Trophoblast cell (in vitro differentiated cells and primary cell): ENCODE results near the gene ITGB5.

Experiments
- DNase-seq, 2 donors: peaks; one replicate each; pipeline ENCODE4 v3.0.0-alpha.2; 2016
- H2AFZ ChIP-seq: 2 replicates; pipeline ENCODE4 v1.6.1; 2013; ENCODE audit warnings: low read length, moderate library complexity, mild to moderate bottlenecking; ENCODE audit not compliant: insufficient read depth, poor library complexity
- H2AK5ac ChIP-seq: 2 replicates; pipeline ENCODE4 v1.6.1; 2013; ENCODE audit warnings: mild to moderate bottlenecking, low read length
- H2BK120ac ChIP-seq: 2 replicates; pipeline ENCODE4 v1.6.1; 2013; ENCODE audit warnings: low read length, mild to moderate bottlenecking, moderate library complexity; ENCODE audit not compliant: insufficient read depth, poor library complexity
- H2BK12ac ChIP-seq: 2 replicates; pipeline ENCODE4 v1.6.1; 2013; ENCODE audit warnings: mild to moderate bottlenecking, low read length, moderate library complexity
- H2BK5ac ChIP-seq: 2 replicates; pipeline ENCODE4 v1.6.1; 2013; ENCODE audit warnings: low read length, low read depth, moderate library complexity, mild to moderate bottlenecking; ENCODE audit not compliant: poor library complexity
- H3K14ac ChIP-seq: 2 replicates; pipeline ENCODE4 v1.6.1; 2013; ENCODE audit warnings: mild to moderate bottlenecking, low read length
- H3K18ac ChIP-seq: 2 replicates; pipeline ENCODE4 v1.6.1; 2013; ENCODE audit warnings: mild to moderate bottlenecking, low read length
- H3K23ac ChIP-seq: 2 replicates; pipeline ENCODE4 v1.6.1; 2013; ENCODE audit warnings: low read length
- H3K27ac ChIP-seq: 2 replicates; pipeline ENCODE4 v1.5.1; 2013; ENCODE audit warnings: low read depth, mild to moderate bottlenecking, inconsistent platforms, low read length, moderate library complexity
- H3K27me3 ChIP-seq: 2 replicates; pipeline ENCODE4 v1.6.1; 2013; ENCODE audit warnings: inconsistent platforms, mild to moderate bottlenecking, low read length, moderate library complexity; ENCODE audit not compliant: insufficient read depth
- H3K36me3 ChIP-seq, 2 experiments: 1 replicate in 1 of 2; 2 replicates in 1 of 2; pipeline ENCODE4 v1.6.1; 2013; ENCODE audit warnings: low read length in 2 of 2, mild to moderate bottlenecking in 2 of 2, moderate library complexity in 1 of 2; ENCODE audit not compliant: insufficient read depth in 2 of 2, control insufficient read depth in 1 of 2
- H3K4ac ChIP-seq: 2 replicates; pipeline ENCODE4 v1.6.1; 2013; ENCODE audit warnings: low read depth, mild to moderate bottlenecking, low read length, moderate library complexity
- H3K4me1 ChIP-seq, 2 experiments: 1 replicate in 1 of 2; 2 replicates in 1 of 2; pipeline ENCODE4 v1.6.1; 2013; ENCODE audit warnings: low read length in 2 of 2, mild to moderate bottlenecking in 2 of 2, moderate library complexity in 1 of 2; ENCODE audit not compliant: insufficient read depth in 2 of 2, control insufficient read depth in 1 of 2
- H3K4me2 ChIP-seq: 2 replicates; pipeline ENCODE4 v1.6.1; 2013; ENCODE audit warnings: inconsistent platforms, mild to moderate bottlenecking, low read length, moderate library complexity
- H3K4me3 ChIP-seq: 2 replicates; pipeline ENCODE4 v1.5.1; 2013; ENCODE audit warnings: mild to moderate bottlenecking, low read depth, low read length, inconsistent platforms
- H3K79me1 ChIP-seq: one replicate; pipeline ENCODE4 v1.6.1; 2013; ENCODE audit warnings: low read length
- H3K79me2 ChIP-seq: 2 replicates; pipeline ENCODE4 v1.6.1; 2013; ENCODE audit warnings: low read length, mild to moderate bottlenecking; ENCODE audit not compliant: control insufficient read depth, insufficient read depth, poor library complexity
- H3K9ac ChIP-seq: 2 replicates; pipeline ENCODE4 v1.6.1; 2013; ENCODE audit warnings: mild to moderate bottlenecking, low read length
- H3K9me3 ChIP-seq: 2 replicates; pipeline ENCODE4 v1.6.1; 2013; ENCODE audit warnings: low read depth, mild to moderate bottlenecking, control low read depth, inconsistent platforms, low read length; ENCODE audit not compliant: insufficient read depth
- H4K12ac ChIP-seq: 2 replicates; pipeline ENCODE4 v1.6.1; 2013; ENCODE audit warnings: low read depth, mild to moderate bottlenecking, low read length, moderate library complexity
- H4K8ac ChIP-seq: 2 replicates; pipeline ENCODE4 v1.6.1; 2013; ENCODE audit warnings: low read depth, mild to moderate bottlenecking, low read length, moderate library complexity
- H4K91ac ChIP-seq: one replicate; pipeline ENCODE4 v1.6.1; 2013; ENCODE audit warnings: low read depth, mild to moderate bottlenecking, low read length, moderate library complexity
- WGBS: extraction: QIAGEN DNeasy Blood & Tissue Kit; methylation state at CpG from one replicate; pipeline ENCODE4 v1.1.7; 2013; ENCODE audit warnings: missing lambda C conversion rate; ENCODE audit not compliant: insufficient read length, insufficient coverage; ENCODE audit errors: extremely low coverage; 5-methylcytosine and 5-hydroxymethylcytosine counted together

ITGB5 gene

DNA sequence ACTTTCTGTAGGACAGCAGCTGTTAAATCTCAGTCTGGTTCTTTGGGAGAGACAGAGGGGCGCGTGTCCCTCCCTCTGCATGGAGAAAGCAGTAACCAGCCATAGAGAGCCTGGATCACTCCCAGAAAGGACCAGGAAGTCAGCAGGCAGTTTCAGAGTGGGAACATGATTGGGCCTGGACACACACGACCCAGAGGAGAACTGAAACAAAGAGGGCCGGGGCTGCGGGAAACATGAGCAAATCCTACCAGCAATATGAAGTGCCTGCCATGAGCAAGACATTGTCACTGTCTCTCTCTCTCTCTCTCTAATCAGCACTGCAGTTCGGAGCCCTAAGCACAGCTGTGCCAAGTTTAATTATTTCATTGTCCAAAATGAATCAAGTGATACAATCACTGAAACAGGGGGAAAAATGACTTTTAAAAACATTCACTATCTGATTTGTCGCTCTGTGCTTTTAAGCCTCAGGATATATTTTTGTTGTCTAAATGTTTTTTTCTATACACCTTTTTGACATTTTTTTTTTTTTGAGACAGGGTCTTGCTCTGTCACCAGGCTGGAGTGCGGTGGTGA lies 29.8 kb upstream of the ITGB5 start:
- peaks cover 2 to 7% of the 10 kb centered on the region in 2 experiments for H3K4me1 ChIP-seq
- H3K9ac ChIP-seq, result no peak overlapping the region
- H3K79me2 ChIP-seq, result no peaks in the 10 kb centered on the region
- H3K18ac ChIP-seq, result no peak overlapping the region
- H3K4ac ChIP-seq, result no peak overlapping the region
- no peak overlapping the region for H4K12ac ChIP-seq
- H3K4me2 ChIP-seq, result no peak overlapping the region
- H3K4me3 ChIP-seq, result no peak overlapping the region
- no peaks in the 10 kb centered on the region for H3K79me1 ChIP-seq
- DNase-seq, result no peak
- no peaks in the 10 kb centered on the region for H3K36me3 ChIP-seq
- no peak overlapping the region for H2AK5ac ChIP-seq
- WGBS, result no CpG with 5 or more reads among the region's 8 CpGs
- no peak overlapping the region for H2BK120ac ChIP-seq
- H2BK5ac ChIP-seq, result no peak overlapping the region
- no peak overlapping the region for H3K23ac ChIP-seq
- H3K9me3 ChIP-seq, result no peaks in the 10 kb centered on the region
- H2BK12ac ChIP-seq, result no peak overlapping the region
- H3K27me3 ChIP-seq, result no peaks in the 10 kb centered on the region
- peak overlapping the region; percentile 61 for H4K8ac ChIP-seq
- no peak overlapping the region for H4K91ac ChIP-seq
- H2AFZ ChIP-seq, result no peak overlapping the region
- no peak overlapping the region for H3K27ac ChIP-seq
- no peak overlapping the region for H3K14ac ChIP-seq

DNA sequence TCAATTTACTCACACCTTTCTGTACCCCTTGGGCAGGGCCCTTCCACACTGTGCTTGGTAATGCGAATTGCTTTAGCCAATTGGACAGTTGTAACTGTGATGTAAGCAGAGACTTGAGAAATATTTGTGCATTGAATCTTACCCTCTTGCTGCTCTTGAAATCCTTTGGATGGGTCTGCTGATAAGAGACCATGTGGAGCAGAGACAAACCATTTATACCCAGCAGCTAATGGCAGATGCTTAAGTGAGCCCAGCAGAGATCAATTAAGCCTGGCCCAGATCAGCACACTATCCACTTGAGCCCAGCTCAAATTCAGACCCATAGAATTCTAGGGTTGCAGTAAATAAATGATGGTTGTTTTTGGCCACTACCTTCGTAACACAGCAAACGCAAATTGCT lies 28.1 kb upstream of the ITGB5 start:
- H2BK5ac ChIP-seq, result no peak overlapping the region
- no peak overlapping the region for H4K91ac ChIP-seq
- H3K14ac ChIP-seq, result no peak overlapping the region
- H3K23ac ChIP-seq, result no peak overlapping the region
- H3K36me3 ChIP-seq, result no peaks in the 10 kb centered on the region
- H3K79me1 ChIP-seq, result no peaks in the 10 kb centered on the region
- H2BK12ac ChIP-seq, result no peak overlapping the region
- no peak overlapping the region for H3K4me3 ChIP-seq
- no peak overlapping the region for H3K18ac ChIP-seq
- H4K8ac ChIP-seq, result no peak overlapping the region
- H3K79me2 ChIP-seq, result no peaks in the 10 kb centered on the region
- no peaks in the 10 kb centered on the region for H3K9me3 ChIP-seq
- H2BK120ac ChIP-seq, result no peak overlapping the region
- no peak overlapping the region for H4K12ac ChIP-seq
- no peak overlapping the region for H3K27ac ChIP-seq
- no CpG with 5 or more reads among the region's 3 CpGs for WGBS
- no peak overlapping the region for H3K4ac ChIP-seq
- no peaks in the 10 kb centered on the region for H3K27me3 ChIP-seq
- H3K9ac ChIP-seq, result no peak overlapping the region
- peaks cover 2 to 7% of the 10 kb centered on the region in 2 experiments for H3K4me1 ChIP-seq
- DNase-seq, result no peak
- no peak overlapping the region for H2AK5ac ChIP-seq
- no peak overlapping the region for H2AFZ ChIP-seq
- H3K4me2 ChIP-seq, result no peak overlapping the region

DNA sequence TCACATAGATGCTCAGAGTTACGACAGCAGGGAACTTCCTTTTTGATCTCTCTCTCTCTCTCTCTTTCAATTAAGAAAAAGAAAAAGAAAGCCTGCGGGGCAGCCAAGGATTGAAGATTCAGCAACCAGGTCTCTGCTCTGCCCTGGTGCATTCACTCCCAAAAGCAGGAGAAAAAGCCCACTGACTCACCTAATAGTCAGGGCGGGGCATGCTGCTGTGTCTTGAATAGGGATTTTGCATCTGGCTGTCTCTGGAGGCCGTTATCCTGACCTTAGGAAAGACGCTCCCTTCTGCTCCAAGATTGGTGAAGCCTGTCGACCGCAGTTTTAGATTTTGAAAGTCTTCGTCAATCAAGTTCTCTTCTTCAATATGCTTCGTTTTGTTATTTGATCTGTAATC lies 20.8 kb upstream of the ITGB5 start:
- H2BK12ac ChIP-seq, result no peak overlapping the region
- no peak overlapping the region for H4K12ac ChIP-seq
- H3K14ac ChIP-seq, result no peak overlapping the region
- H3K4ac ChIP-seq, result no peak overlapping the region
- H3K27ac ChIP-seq, result no peak overlapping the region
- H3K9ac ChIP-seq, result no peak overlapping the region
- DNase-seq, result no peak
- no peaks in the 10 kb centered on the region for H3K79me1 ChIP-seq
- no peak overlapping the region for H2AK5ac ChIP-seq
- H3K18ac ChIP-seq, result no peak overlapping the region
- H2AFZ ChIP-seq, result no peak overlapping the region
- H3K9me3 ChIP-seq, result no peaks in the 10 kb centered on the region
- no peak overlapping the region for H4K91ac ChIP-seq
- H3K36me3 ChIP-seq, result no peaks in the 10 kb centered on the region
- no peaks in the 10 kb centered on the region for H3K27me3 ChIP-seq
- no peak overlapping the region for H2BK120ac ChIP-seq
- H3K4me3 ChIP-seq, result no peak overlapping the region
- peaks cover 0 to 3% of the 10 kb centered on the region in 2 experiments for H3K4me1 ChIP-seq
- H2BK5ac ChIP-seq, result no peak overlapping the region
- H3K4me2 ChIP-seq, result no peak overlapping the region
- WGBS, result no CpG with 5 or more reads among the region's 9 CpGs
- H3K23ac ChIP-seq, result no peak overlapping the region
- no peak overlapping the region for H4K8ac ChIP-seq
- H3K79me2 ChIP-seq, result no peaks in the 10 kb centered on the region

DNA sequence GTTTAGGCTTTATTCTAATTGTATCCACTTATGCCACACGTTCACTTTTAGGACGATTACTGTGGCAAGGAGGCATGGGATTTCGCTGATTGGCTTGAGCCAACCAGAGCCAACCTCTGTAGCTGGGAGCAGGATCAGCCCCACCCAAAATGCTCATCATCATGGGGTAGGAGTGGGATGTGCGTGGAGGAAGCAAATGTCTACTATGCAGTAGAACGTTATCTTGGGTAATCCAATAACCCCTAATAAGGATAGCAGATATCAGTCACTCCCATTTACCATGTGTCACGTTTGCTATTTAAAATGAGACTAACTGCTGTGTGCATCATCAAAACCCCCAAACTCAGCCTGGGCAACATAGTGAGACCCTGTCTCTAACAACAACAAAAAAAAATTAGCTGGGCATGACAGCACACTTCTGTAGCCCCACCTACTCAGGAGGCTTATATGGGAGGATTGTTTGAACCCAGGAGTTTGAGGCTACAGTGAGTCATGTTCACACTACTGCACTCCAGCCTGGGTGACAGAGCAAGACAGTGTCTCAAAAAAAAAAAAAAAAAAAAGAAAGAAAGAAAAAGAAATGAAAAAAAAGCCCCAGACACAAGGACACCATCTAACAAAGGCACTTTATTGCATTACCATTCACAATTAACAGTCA lies 17.8 kb upstream of the ITGB5 start:
- H4K91ac ChIP-seq, result no peak overlapping the region
- H3K9me3 ChIP-seq, result no peaks in the 10 kb centered on the region
- no peaks in the 10 kb centered on the region for H3K79me1 ChIP-seq
- H2BK5ac ChIP-seq, result no peak overlapping the region
- H3K18ac ChIP-seq, result no peak overlapping the region
- no peak overlapping the region for H2BK120ac ChIP-seq
- no peak overlapping the region for H4K8ac ChIP-seq
- no peaks in the 10 kb centered on the region for H3K79me2 ChIP-seq
- no CpG with 5 or more reads among the region's 6 CpGs for WGBS
- no peak for DNase-seq
- no peak overlapping the region for H3K9ac ChIP-seq
- H4K12ac ChIP-seq, result no peak overlapping the region
- H3K27me3 ChIP-seq, result no peaks in the 10 kb centered on the region
- no peak overlapping the region for H3K4ac ChIP-seq
- no peak overlapping the region for H2BK12ac ChIP-seq
- H3K36me3 ChIP-seq, result no peaks in the 10 kb centered on the region
- no peak overlapping the region for H3K14ac ChIP-seq
- peaks cover 0 to 3% of the 10 kb centered on the region in 2 experiments for H3K4me1 ChIP-seq
- H3K4me3 ChIP-seq, result no peak overlapping the region
- H3K4me2 ChIP-seq, result no peak overlapping the region
- H2AFZ ChIP-seq, result no peak overlapping the region
- H2AK5ac ChIP-seq, result no peak overlapping the region
- H3K23ac ChIP-seq, result no peak overlapping the region
- no peak overlapping the region for H3K27ac ChIP-seq
